ENCODE measurements around the gene CNST.

DNA sequence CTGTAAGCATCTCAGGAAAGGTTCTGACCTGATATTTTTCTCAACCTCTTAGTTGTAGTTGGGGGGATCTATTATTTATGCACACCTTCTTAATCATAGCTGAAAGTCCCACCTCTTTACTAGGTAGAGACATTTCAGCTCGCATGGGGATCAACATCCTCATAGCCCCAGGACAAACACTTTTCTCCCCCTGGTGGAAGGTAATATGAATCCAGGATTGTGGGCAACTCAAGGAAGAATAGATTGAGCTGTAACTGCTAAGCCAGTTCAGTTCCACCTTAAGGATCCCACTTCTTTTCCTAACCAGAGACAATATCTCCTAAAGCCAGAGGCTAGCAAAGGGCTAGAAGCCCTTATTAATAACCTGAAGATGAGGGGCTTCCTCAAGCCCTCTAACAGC is 33.7 kb upstream of the CNST start:
- TF ChIP-seq CTCF (IDR thresholded peaks at IDR 0.05; ENCODE audit: low read length): 0 out of 2 replicates have a peak, but pooled peaks have one; percentile 12
- TF ChIP-seq EZH2 (optimal IDR thresholded peaks at IDR 0.05; ENCODE audit: low read depth, low read length): no peak
